Measurements from ENCODE around the gene CRIM1. TPM values are rescaled to one million over a fixed set of nuclear protein-coding genes. Genes with fewer than 3 reads are reported as not detected.

The CRIM1 gene
- polyA plus RNA-seq, 4 donors = 0.89 to 26.2 (median 9.2) TPM

DNA sequence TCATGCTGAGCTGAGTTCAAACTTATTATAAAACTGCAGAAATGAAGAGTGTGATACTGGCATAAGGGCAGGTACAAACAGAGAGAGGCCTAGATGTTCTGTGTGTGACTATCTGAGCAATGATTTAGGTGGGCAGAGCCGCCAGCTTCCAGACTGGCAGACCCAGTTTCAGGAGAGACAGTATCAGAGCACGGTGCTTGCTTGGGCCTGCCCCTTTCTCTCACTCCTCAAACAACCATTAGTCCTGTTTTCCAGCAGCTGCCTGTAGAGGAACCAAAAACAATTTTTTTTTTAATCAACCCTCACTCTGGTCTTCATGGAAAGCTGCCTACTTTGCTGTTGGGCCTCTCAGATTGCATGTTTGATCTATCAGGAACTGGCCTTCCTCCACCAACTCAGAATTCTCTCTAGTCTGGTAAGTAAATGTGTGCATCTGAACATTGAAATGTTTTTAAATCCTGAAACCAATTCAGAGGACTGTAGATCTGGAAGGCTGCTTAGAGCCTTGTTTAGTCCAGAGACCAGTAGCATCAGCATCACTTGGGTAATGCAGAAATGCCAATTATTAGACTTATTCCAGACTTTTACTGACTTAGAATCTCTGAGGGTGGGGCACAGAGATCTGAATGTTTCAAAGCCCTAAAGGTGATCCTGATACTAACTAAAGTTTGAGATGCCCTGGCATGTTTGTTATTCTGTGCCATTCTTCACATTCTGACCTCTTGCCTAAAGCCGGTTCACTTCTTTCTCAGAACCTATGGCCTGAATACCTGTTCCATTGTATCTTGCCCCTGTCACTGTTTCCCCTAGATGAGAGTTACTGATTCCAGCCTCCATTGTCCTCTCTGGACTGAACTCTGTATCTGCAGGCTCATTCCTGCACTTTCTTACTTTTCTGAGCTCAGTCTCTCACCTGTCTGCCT lies 24.8 kb upstream of the CRIM1 start:
- Histone ChIP-seq H3K36me3 (ENCODE audit: control insufficient read depth in 3 of 3, insufficient read depth in 2 of 3, low read depth in 1 of 3, low read length in 3 of 3) (no peaks in the 10 kb centered on the region), H3K9me3 (ENCODE audit: control insufficient read depth in 2 of 2, insufficient read depth in 1 of 2, low read depth in 1 of 2, low read length in 1 of 2) (no peaks in the 10 kb centered on the region), H3K27ac (ENCODE audit: low read depth in 1 of 3, low read length in 2 of 3) (no peak overlapping the region), H3K4me1 (ENCODE audit: control insufficient read depth in 3 of 3, insufficient read depth in 2 of 3, low read depth in 1 of 3, low read length in 2 of 3) (peaks cover 0 to 4% (median 0%) of the 10 kb centered on the region in 3 donors), H3K27me3 (ENCODE audit: control insufficient read depth in 3 of 3, insufficient read depth in 3 of 3, low read length in 3 of 3) (no peaks in the 10 kb centered on the region), H3K4me3 (ENCODE audit: low read depth in 1 of 3, low read length in 3 of 3) (no peak overlapping the region)
- DNase-seq (no peak), FAIRE-seq (no peak)
- WGBS, 3 donors = 79 to 94% (median 82%) methylated on average over 3 of the region's 3 CpGs

DNA sequence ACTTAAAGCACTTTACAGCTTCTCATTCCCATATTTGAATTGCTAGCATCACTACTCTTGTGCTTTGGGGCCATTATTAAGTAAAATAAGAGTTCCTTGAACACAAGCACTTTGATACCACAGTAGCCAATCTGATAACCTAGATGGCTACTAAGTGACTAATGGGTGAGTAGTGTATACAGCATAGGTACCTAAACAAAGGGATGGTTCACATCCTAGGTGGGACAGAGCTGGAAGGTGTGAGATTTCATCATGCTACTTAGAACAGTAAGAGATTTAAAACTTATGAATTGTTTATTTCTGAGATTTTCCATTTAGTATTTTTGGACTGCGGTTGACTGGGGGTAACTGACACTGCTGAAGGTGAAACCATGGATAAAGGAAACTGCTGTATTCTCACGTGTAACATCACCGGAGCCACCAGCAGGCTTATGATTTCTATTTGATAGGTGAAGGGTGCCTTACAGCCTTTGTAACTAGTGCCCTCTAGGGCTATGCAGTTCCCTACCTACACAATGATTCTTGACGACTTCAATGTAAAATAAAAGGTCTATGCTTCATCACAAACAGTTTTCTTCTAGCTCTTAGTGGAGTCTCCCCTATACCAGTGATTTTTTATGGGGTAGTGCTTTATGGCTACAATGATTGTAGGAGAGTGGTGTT lies 22.1 kb upstream of the CRIM1 start:
- Histone ChIP-seq H3K4me1 (ENCODE audit: control insufficient read depth in 3 of 3, insufficient read depth in 2 of 3, low read depth in 1 of 3, low read length in 2 of 3) (peaks cover 0 to 4% (median 0%) of the 10 kb centered on the region in 3 donors), H3K9me3 (ENCODE audit: control insufficient read depth in 2 of 2, insufficient read depth in 1 of 2, low read depth in 1 of 2, low read length in 1 of 2) (no peaks in the 10 kb centered on the region), H3K36me3 (ENCODE audit: control insufficient read depth in 3 of 3, insufficient read depth in 2 of 3, low read depth in 1 of 3, low read length in 3 of 3) (no peaks in the 10 kb centered on the region), H3K27me3 (ENCODE audit: control insufficient read depth in 3 of 3, insufficient read depth in 3 of 3, low read length in 3 of 3) (no peaks in the 10 kb centered on the region), H3K4me3 (ENCODE audit: low read depth in 1 of 3, low read length in 3 of 3) (no peak overlapping the region), H3K27ac (ENCODE audit: low read depth in 1 of 3, low read length in 2 of 3) (no peak overlapping the region)
- FAIRE-seq (no peak), DNase-seq (peak in 1 of 2 donors; percentile 7)
- 28 to 53% (median 37%) methylated on average over 4 of the region's 4 CpGs for WGBS, 3 donors

GRCh38 chr2:36335597-36335996 lies 20.0 kb upstream of the CRIM1 start:
- Histone ChIP-seq H3K27me3 (ENCODE audit: control insufficient read depth in 3 of 3, insufficient read depth in 3 of 3, low read length in 3 of 3) (no peaks in the 10 kb centered on the region), H3K4me3 (ENCODE audit: low read depth in 1 of 3, low read length in 3 of 3) (no peak overlapping the region), H3K36me3 (ENCODE audit: control insufficient read depth in 3 of 3, insufficient read depth in 2 of 3, low read depth in 1 of 3, low read length in 3 of 3) (no peaks in the 10 kb centered on the region), H3K9me3 (ENCODE audit: control insufficient read depth in 2 of 2, insufficient read depth in 1 of 2, low read depth in 1 of 2, low read length in 1 of 2) (no peaks in the 10 kb centered on the region), H3K27ac (ENCODE audit: low read depth in 1 of 3, low read length in 2 of 3) (no peak overlapping the region), H3K4me1 (ENCODE audit: control insufficient read depth in 3 of 3, insufficient read depth in 2 of 3, low read depth in 1 of 3, low read length in 2 of 3) (peaks cover 0 to 1% (median 0%) of the 10 kb centered on the region in 3 donors)
- WGBS, 3 donors = 79 to 88% (median 80%) methylated on average over 5 of the region's 5 CpGs
- FAIRE-seq (no peak), DNase-seq (no peak)

DNA sequence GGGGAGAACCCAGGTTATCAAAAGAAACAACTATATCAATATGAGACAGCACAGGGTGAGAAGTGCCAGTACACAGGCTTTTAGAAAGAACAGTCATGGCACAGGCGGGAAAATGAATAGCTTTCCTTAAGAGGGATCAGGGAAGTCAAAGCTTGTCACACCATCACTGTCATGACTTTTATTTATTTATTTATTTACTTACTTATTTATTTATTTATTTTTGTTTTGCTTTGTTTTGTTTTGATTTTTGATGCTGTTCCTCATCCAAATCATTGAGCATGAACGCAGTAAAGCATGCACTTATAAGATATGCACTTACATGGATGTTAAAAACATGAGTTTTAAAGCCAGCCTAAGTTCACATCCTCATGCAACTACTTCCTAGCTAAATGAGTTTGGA lies 19.3 kb upstream of the CRIM1 start:
- H3K27me3 ChIP-seq (ENCODE audit: control insufficient read depth in 3 of 3, insufficient read depth in 3 of 3, low read length in 3 of 3) = no peaks in the 10 kb centered on the region

GRCh38 chr2:36337354-36337753 lies 18.2 kb upstream of the CRIM1 start:
- no peaks in the 10 kb centered on the region for H3K36me3 ChIP-seq (ENCODE audit: control insufficient read depth in 3 of 3, insufficient read depth in 2 of 3, low read depth in 1 of 3, low read length in 3 of 3)
- no peak for FAIRE-seq

More for the DNA sequence above, 19.3 kb upstream of the CRIM1 start:
- 94 to 98% (median 95%) methylated on average over 2 of the region's 2 CpGs for WGBS, 3 donors
- no peak overlapping the region for H3K4me3 ChIP-seq (ENCODE audit: low read depth in 1 of 3, low read length in 3 of 3)
- H3K36me3 ChIP-seq (ENCODE audit: control insufficient read depth in 3 of 3, insufficient read depth in 2 of 3, low read depth in 1 of 3, low read length in 3 of 3) = no peaks in the 10 kb centered on the region
- H3K27ac ChIP-seq (ENCODE audit: low read depth in 1 of 3, low read length in 2 of 3) = no peak overlapping the region
- FAIRE-seq = no peak
- no peak for DNase-seq
- no peaks in the 10 kb centered on the region for H3K4me1 ChIP-seq (ENCODE audit: control insufficient read depth in 3 of 3, insufficient read depth in 2 of 3, low read depth in 1 of 3, low read length in 2 of 3)
- H3K9me3 ChIP-seq (ENCODE audit: control insufficient read depth in 2 of 2, insufficient read depth in 1 of 2, low read depth in 1 of 2, low read length in 1 of 2) = no peaks in the 10 kb centered on the region

DNA sequence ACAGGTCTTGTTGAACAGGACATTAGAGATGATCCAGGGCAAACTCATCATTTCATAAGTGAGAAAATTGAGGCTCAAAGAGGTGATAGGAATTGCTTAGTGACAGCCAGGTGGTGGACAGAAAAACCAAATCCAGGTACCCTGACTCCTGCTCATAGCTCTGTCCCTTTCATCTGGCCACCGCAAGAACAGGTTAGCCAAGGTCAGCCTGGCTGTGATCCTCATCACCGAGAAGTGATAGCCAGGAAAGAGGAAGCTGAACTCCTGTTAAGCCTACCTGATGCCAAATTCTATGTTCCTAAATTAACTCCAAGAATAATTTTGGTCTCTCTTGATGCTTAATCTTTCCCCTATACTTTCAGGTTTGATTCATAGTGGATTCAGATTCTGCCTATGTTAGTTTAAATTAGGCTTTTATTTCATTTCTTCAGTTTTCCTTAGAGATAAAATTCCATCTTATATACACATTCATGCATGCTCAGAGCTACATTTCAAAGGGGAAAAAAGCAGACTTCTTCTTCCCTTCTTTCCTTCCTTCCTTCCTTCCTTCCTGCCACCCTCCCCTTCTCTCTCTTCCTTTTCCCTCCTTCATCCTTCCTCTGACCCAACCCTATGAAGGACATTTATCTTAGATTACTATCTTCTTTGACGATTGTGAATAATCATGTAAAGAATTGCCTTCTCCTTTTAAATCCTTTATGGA lies 17.3 kb upstream of the CRIM1 start:
- no peaks in the 10 kb centered on the region for H3K4me1 ChIP-seq (ENCODE audit: control insufficient read depth in 3 of 3, insufficient read depth in 2 of 3, low read depth in 1 of 3, low read length in 2 of 3)
- H3K4me3 ChIP-seq (ENCODE audit: low read depth in 1 of 3, low read length in 3 of 3) = no peak overlapping the region
- no peaks in the 10 kb centered on the region for H3K27me3 ChIP-seq (ENCODE audit: control insufficient read depth in 3 of 3, insufficient read depth in 3 of 3, low read length in 3 of 3)
- H3K9me3 ChIP-seq (ENCODE audit: control insufficient read depth in 2 of 2, insufficient read depth in 1 of 2, low read depth in 1 of 2, low read length in 1 of 2) = no peaks in the 10 kb centered on the region
- no peaks in the 10 kb centered on the region for H3K36me3 ChIP-seq (ENCODE audit: control insufficient read depth in 3 of 3, insufficient read depth in 2 of 3, low read depth in 1 of 3, low read length in 3 of 3)
- FAIRE-seq (no peak), DNase-seq (no peak)
- WGBS, 3 donors = 18 to 62% (median 39%) methylated on average over 3 of the region's 3 CpGs
- H3K27ac ChIP-seq (ENCODE audit: low read depth in 1 of 3, low read length in 2 of 3) = no peak overlapping the region

More at GRCh38 chr2:36337354-36337753, 18.2 kb upstream of the CRIM1 start:
- Histone ChIP-seq H3K27ac (ENCODE audit: low read depth in 1 of 3, low read length in 2 of 3) (no peak overlapping the region), H3K4me3 (ENCODE audit: low read depth in 1 of 3, low read length in 3 of 3) (no peak overlapping the region), H3K9me3 (ENCODE audit: control insufficient read depth in 2 of 2, insufficient read depth in 1 of 2, low read depth in 1 of 2, low read length in 1 of 2) (no peaks in the 10 kb centered on the region), H3K4me1 (ENCODE audit: control insufficient read depth in 3 of 3, insufficient read depth in 2 of 3, low read depth in 1 of 3, low read length in 2 of 3) (no peaks in the 10 kb centered on the region), H3K27me3 (ENCODE audit: control insufficient read depth in 3 of 3, insufficient read depth in 3 of 3, low read length in 3 of 3) (no peaks in the 10 kb centered on the region)
- no peak for DNase-seq

DNA sequence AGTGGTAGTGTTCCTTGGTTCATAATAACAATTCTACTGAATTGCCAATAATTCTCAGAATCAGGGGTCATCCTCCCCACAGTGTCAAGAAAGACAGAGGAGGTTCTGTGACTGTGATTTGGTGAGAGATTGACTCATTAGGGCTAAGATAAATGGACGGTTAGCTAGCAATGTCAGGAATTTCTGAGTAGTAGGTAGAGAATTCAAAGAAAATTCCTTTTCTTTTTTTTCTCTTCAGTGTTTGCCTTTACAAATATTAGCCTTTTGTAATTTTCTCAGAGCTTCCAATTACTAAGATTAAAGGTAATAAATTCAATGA lies 16.8 kb upstream of the CRIM1 start:
- Histone ChIP-seq H3K4me3 (ENCODE audit: low read depth in 1 of 3, low read length in 3 of 3) (no peak overlapping the region), H3K36me3 (ENCODE audit: control insufficient read depth in 3 of 3, insufficient read depth in 2 of 3, low read depth in 1 of 3, low read length in 3 of 3) (no peaks in the 10 kb centered on the region), H3K27me3 (ENCODE audit: control insufficient read depth in 3 of 3, insufficient read depth in 3 of 3, low read length in 3 of 3) (no peaks in the 10 kb centered on the region), H3K9me3 (ENCODE audit: control insufficient read depth in 2 of 2, insufficient read depth in 1 of 2, low read depth in 1 of 2, low read length in 1 of 2) (no peaks in the 10 kb centered on the region), H3K27ac (ENCODE audit: low read depth in 1 of 3, low read length in 2 of 3) (no peak overlapping the region), H3K4me1 (ENCODE audit: control insufficient read depth in 3 of 3, insufficient read depth in 2 of 3, low read depth in 1 of 3, low read length in 2 of 3) (no peaks in the 10 kb centered on the region)
- DNase-seq (no peak), FAIRE-seq (no peak)
- 44 to 71% (median 56%) methylated on average over 1 of the region's 1 CpG for WGBS, 3 donors

- Histone ChIP-seq H3K4me1 (ENCODE audit: control insufficient read depth in 3 of 3, insufficient read depth in 2 of 3, low read depth in 1 of 3, low read length in 2 of 3) (no peaks in the 10 kb centered on the region), H3K27me3 (ENCODE audit: control insufficient read depth in 3 of 3, insufficient read depth in 3 of 3, low read length in 3 of 3) (no peaks in the 10 kb centered on the region), H3K27ac (ENCODE audit: low read depth in 1 of 3, low read length in 2 of 3) (no peak overlapping the region), H3K36me3 (ENCODE audit: control insufficient read depth in 3 of 3, insufficient read depth in 2 of 3, low read depth in 1 of 3, low read length in 3 of 3) (no peaks in the 10 kb centered on the region), H3K4me3 (ENCODE audit: low read depth in 1 of 3, low read length in 3 of 3) (no peak overlapping the region), H3K9me3 (ENCODE audit: control insufficient read depth in 2 of 2, insufficient read depth in 1 of 2, low read depth in 1 of 2, low read length in 1 of 2) (no peaks in the 10 kb centered on the region)
- FAIRE-seq (no peak), DNase-seq (no peak)
- WGBS, 3 donors = 76 to 77% (median 77%) methylated on average over 6 of the region's 6 CpGs
Observed at GRCh38 chr2:36339607-36340218, 15.9 kb upstream of the CRIM1 start.
